GM21423 (cell line): ENCODE results near the gene GRIA1.

Experiments used
- ATAC-seq: cut with Tn5 transposase; IDR thresholded peaks from one replicate; pipeline ENCODE4 v1.9.1; 2021; ENCODE audit warnings: mild to moderate bottlenecking, moderate library complexity; ENCODE audit not compliant: unreplicated experiment

Gene GRIA1

DNA sequence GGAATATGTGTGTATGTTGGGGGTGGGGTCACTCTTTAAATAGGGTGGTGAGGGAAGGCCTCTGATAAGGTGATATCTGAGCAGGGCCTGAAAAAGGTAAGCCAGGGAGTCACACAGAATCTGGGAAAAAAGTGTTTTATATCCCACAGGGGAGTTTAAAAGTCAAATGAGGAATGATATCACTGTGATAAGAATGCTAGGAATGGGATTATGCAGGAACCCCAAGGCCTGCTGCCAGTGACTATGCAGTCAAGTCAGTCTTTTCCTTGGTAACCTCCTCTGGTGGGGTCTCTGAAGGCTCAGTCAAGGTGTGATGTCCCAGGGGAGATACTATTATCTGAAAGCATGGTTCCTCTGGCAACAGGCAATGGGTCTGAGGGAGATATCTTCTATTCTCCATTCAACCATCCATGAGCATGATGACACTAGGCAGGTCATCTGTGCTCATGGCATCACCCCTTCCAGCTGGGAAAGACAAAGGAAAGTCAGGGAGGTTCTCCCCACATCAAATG is 53.5 kb downstream of the GRIA1 start:
- no peak for ATAC-seq

DNA sequence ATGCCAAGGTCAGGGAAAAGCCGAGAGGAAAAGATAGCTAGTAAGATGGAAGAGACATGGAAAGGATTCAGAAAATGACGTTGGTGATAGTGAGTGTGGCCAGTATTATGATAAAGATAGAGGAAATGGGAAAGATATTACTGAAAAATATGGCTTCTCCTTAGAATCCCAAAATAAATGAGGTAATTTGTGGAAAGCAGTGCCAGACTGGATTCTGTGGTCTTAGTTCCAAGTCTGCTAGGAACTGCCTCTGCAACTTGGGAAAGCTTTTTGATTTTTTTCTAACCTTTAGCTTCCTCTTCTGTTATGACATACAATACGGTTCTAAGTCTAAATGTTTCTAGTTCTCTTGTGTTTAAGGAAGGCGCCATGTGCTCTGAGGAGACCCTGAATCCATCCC is 54.2 kb downstream of the GRIA1 start:
- ATAC-seq, result no peak

DNA sequence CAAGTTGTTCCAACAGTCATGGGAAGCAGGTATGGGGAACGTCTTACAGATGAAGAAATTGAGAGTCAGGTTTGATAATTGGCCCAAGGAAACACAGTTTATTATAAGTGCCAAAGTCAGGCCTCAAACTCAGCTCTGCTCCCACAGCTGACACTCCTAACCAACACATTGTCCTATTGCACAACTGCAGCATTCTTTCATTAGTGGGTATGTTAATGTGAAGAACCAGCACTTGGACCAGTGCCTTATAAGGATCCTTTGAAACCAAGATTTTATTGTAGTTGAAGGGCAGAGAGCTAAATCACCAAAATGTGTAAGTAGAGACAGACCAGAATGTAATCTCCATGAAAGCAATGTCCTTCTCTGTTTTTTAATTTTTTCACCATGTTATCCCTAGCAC is 56.1 kb downstream of the GRIA1 start:
- ATAC-seq, result no peak

DNA sequence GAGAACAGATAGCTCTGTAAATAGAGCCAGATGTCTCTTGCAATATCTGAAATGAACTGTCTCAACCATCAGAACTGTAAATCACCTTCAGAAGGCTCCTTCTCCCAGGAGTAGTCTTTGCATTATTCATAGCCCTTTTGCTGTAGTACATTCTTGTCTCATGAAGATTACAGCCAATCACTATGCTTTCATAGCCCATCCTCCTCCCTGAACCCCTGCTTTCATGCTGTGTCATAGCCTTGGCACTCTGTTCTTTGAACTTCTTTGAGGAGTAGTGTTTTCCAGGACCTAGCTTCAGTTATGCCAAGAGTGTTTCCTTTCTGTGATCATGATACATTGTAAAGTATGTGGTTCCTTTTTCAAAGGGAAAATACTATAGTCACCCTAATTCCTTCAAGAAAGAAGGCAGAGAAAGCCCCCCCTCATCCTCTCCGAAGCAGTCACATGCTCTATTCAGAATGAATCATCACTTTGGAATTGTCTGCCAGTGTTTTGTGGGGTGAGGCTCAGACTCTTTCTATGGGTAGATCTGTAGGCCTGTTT is 61.1 kb downstream of the GRIA1 start:
- ATAC-seq, result no peak

DNA sequence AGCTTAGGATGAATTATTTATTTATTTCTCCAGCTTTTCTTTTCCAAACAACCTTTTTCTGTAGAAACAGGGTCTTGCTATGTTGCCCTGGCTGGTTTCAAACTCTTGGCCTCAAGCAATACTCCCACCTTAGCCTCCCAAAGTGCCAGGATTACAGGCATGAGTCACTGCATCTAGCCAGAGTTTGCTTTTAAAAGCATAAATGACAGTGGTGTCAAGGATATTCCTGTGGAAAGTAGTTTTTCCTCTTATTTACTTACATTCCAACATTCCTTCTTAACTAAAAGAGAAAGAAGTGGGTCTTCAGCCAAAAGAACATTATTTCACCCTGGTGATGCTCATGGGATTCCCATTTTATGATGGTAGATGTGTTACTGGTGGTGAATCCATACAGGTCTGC is 62.4 kb downstream of the GRIA1 start:
- ATAC-seq, result no peak

DNA sequence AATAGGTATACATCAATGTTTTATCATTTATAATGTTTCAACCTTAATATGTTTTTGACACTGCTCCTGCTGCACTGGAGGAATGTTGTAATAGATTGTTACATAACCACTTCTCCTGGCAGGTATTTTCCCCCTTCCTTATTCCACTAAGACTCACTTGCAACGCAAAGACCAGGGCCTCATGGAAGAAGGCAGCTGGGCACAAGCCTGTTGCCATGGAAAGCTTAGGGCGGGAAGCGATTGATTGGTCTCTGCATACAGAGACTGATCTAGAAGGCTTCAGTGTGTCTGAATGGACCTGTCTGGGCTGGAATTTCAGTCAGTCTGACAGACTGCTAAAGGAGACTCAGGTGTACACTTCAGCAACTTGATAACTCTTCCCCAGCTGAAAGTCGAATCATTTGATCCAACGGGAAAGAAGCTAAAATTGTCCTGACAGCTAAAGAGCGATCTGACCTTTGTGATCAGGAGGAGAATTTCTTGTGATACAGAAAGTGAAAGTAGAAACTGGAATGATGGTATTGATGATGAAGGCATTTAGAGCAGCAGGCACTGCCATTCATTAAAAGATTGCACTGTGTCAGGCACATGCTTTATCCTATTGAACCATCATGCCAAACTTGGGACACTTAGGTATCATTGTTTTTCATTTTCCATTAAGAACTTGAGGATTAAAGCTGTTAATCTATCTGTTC is 65.1 kb downstream of the GRIA1 start:
- ATAC-seq, result no peak

DNA sequence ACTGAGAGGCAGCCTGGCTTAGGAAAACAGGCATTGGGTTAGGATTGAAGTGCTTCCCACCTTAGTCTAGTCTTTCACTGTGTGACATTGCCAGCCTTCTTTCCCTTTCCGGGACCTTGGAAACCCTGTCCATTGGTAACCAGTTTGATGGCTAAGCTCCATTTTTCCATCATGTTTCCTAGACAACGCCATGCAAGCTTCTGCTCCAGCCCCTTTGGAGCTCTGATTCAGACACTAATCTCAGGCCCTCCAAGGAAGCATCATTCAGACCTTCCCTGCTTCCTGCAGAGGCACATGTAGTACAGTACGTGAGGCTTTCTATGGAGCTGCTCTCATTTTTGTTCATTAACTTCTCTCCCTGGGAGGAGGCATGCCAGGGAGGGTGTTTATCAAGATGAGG is 68.5 kb downstream of the GRIA1 start:
- no peak for ATAC-seq

DNA sequence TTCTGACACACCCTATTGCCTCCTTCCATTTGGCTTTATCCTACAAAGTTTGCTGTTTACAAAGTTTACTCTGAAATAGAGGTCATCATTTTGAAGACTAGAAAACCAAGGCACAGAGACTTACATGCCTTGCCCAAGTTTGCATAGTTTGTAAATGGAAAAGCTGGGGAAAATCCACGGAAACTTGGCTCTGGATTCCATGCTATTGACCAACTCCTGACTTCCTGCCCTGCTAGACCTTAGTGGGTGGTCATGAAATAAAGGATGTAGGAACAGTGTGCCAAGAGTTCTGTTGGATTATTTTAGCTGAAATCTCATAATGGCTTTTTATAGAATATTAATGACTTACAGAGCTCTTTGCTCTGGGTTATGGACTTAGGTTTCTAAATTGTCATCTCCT is 69.5 kb downstream of the GRIA1 start:
- no peak for ATAC-seq

DNA sequence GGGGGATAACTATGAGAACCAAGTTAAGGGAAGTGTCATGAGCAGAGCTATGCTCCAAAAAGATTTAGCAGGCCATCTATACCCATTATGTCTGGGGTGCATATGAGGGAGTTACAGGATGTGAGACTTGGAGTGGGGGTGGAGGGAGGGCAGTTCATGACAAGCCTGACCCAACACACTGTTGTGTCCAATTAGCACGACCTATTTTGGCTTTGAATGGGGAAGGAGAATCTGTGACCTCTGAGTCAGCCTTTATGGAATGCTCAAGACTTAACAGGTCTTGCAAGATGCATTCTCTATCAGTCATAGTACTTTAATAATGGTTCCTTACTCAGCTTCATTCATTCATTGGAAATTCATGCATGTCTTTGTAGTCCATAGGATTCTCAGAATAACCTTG is 71.7 kb downstream of the GRIA1 start:
- ATAC-seq, result no peak

DNA sequence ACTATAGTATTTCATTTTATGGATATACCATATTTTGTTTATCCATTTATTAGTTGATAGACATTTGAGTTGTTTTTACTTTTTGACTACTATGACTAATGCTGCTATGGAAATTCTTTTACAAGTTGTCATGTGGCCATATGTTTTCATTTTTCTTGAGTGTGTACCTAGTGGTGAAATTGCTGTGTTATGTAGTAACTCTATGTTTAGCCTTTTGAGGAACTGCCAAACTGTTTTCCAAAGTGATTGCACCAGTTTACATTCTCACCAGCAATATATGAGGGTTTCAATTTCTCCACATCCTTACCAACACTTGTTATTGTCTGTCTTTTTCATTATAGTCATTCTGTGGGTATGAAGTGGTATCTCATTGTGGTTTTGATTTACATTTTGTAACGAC is 75.4 kb downstream of the GRIA1 start:
- no peak for ATAC-seq

DNA sequence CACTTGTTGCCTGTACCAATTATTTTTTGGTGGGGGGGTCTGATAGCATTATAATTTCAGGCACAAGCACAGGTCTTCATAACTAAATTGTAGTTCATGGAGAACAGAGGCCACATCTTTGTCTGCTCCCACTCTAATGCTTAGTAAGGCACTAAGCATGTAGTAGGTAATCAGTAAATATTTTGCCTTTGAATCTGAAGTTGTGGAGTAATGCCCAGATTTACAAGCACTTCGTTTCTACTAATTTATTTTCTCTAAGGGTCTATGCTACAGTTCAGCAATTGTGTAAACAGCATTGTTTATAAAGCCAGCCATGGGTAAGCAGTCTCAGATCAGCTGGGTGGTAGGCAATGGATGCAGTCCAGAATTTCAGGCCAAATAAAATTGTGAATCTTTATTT is 78.6 kb downstream of the GRIA1 start:
- no peak for ATAC-seq

DNA sequence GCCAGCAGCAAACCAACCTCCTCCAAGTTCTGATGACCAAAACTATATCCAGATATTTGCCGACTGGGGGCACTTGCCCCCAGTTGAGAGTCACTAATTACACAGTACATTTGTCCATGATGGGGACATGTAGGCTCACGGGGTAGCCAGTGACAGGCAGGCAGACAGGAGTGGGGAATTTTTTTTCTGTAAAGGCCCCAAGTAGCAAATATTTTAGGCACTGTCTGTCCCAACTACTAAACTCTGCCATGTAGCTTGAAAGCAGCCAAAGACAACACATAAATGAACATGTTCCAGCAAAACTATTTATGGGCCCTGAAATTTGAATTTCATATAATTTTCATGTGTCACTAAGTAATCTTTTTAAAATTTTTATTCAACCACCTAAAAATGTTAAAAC is 80.7 kb downstream of the GRIA1 start:
- ATAC-seq, result no peak

DNA sequence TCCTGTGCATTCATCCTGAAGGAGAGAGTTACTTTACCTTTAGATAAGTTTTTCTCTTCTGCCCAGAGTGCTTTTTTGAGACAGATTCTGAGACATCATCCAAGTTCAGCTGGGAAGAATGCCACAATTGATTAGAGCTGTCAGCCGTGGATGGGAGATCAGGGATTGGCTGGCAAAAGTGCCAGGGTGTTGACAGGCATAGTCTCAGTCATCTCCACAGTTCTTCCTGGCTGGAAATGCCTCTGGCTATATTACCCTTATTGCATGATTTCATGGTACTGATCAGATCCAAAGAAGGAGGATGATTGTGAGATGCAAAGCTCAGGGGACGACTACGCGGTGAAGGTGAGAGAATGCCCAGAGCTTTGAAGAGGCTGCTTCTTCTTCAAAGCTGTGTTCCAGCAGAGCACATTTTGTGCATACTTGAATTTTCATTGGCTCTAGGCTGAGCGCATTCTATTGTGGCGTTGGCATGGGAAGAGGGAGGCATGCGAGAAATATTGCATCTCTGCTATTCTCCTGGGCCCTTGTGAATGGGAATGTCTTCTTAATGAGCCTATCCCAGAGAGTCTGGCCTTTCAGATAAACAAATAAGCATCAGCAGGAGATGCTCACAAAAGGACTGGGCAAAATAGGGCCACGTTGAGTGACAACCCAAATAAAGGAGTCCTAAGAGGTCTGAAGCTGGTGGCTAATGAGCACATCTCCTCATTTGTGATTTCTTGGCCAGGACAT is 82.1 kb downstream of the GRIA1 start:
- no peak for ATAC-seq

DNA sequence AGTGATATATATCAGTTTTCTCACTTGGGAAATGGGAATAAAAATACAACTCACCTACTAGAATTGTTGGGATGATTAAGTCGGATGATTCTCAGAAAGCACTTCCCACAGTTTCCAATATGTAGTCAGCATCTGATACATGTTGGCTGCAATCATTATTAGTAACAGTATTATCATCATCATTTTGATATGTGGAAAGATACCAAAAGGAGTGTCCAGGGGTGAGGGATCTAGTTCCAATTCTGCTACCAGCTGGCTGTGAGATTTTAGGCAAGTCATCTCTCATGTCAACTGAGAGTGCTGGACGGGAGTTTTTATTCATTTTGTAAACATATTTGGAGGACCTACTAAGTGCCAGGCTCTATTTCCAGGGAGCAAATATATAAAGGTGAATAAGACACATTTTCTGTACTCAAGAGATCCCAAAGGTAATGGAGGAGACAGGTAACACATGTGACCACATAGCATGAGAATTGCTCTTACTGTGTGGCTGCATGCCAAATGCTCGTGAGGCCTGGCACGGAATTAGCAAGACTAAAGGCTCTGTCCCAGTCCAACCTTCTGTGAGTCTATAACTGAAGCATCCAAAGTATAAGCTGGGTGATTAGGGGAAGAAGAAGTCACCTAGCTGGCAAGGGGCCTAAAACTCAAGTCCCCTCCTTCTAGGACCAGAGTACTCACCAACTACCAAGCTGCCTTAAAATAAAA is 83.0 kb downstream of the GRIA1 start:
- no peak for ATAC-seq

DNA sequence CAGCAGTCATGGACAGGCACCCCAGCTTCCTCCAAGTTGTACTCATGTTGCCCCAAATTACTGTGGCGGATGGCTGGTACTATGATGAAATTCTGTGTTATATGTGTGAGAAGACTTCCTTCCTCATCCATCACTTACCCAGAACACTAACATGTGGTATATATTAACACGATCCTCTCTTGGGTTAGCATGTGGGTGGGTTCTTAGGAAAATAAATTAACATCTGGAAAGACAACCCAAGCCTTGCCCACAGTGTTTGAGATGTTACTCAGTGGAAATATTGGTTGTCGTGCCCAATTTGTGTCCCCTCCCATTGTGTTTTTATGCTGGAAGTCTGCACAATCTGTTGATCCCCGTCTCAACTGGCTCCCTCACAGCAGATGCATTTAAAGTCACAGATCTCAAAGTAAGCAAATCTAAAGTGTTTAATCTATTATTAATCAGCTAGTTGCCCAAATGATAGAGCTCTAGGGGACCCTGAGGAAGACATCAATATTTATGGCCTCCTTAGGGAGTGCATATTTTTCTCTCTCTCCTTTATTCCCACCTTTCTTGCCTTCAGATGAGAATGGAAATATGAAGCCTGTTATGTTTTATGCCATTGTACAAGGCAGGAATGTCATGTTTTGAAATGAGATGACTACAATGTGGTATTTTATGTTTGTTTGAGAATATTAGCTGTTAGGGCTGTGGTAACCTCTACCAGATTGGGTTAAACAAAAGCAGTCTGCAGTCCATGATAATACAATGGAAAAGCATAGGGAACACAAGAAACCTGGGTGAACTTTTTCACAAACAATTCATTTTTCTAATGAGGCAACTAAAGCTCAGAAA is 93.9 kb downstream of the GRIA1 start:
- no peak for ATAC-seq

DNA sequence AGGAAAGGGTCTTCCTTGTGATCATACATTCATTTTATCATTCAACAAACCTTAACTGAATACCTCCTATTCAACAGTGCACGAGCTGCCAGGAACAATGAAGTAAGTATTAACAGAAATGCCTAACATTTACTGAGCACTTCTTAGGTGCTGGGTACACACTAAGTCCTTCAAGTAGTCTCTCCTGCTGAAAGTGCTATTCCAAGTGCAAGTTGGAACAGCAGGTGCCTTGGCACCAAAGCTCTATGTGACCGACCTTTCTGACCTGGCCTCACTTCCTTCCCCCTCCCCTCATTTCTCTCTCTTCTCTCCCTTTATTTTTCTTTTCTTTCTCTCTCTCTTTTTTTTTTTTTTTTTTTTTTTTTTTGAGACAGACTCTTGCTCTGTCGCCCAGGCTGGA is 94.5 kb downstream of the GRIA1 start:
- ATAC-seq, result no peak

DNA sequence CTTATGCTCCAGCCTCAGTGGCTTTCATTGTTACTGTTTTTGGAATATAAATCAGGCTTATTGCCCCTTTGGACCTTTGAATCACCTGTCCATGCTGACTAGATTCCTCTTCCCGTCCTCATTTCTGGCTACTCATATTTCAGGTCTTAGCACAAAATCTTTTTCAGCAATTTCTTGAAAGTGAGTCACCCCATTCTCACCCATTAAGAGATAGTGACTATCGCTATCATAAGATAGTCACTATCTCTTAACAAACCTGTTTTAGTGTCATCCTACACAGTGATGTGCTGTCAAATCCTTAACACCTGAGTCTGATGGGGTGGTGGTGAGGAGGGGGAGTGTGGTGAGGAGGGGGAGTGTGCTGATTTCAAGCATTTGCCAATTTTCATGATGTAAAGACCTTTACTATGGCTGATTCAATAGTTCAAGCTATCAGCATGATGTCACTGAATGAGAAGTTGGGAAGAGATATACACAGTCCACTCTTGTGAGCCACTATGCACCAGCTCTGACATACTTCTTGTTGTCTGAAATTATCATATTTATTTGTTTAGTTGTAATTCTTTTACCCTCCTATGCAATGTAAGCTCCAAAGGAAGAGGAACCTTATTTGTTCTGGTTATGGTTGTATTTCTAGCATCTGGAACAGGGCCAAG is 95.3 kb downstream of the GRIA1 start:
- ATAC-seq, result no peak

DNA sequence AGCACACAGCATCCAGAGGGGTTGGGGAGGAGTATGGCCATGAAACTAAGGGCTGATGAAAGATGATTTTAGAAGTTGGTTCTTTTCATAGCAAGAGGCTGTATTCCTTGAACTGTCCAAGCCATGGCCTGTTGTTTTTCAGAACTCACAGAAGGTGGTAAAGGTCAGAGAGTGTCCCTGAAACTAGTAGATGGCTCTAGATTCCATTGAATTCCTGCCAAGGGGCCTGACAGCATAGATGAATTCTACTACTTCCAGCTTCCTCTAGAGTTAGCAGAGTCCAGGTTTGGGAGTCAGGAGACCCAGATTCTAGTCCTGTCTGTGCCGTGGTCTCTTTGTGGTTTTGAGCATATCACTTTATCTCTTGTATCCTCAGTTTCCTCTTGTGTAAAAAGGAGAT is 101.6 kb downstream of the GRIA1 start:
- ATAC-seq, result no peak

DNA sequence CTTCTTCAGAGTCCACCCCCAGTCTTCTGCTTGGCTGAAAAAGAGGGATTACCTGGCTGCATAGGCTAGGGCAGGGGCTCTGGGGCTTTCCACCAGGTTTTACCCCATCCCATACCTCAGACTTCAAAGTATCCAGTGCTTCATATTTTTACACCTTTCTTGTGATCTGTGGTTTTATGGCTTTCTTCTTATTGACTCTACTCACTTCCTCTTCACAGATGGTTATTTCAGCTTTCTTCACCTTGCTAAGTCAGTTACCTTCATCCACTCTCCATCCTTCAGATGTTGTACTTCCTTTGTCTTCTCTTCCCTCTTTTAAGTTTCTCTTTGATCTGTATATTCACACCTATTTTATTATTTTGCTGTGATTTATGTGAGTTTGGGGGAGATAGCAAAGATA is 104.3 kb downstream of the GRIA1 start:
- ATAC-seq, result no peak

DNA sequence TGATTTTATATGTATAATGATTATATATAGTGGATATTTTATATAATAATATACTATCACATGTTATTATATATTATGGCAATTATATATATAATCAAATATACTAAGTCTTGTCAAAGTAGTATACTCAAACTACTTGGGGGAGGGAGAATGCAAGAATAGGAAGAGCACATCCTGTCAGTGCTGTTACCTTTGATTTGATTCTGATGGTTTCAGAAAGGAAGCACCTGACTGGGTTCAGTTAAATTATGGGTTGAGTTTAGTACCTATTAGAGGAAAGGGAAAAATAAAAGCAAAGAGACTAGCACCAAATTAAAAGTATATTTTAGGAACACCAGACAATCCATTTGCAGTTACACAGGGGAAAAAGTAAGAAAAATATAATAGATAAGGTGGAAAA is 107.6 kb downstream of the GRIA1 start:
- ATAC-seq, result no peak
